ENCODE data around the gene MRPS17.

Gene MRPS17

GRCh38 chr7:55963584-55964168 lies 12.0 kb downstream of the MRPS17 start:
- no peak overlapping the region for H3K23ac ChIP-seq (ENCODE audit: low read length in 2 of 2)
- WGBS, result 93% methylated on average over 10 of the region's 15 CpGs
- H3K27ac ChIP-seq (ENCODE audit: low read length, poor library complexity, severe bottlenecking), result peak overlapping the region; percentile 77
- H2AFZ ChIP-seq (ENCODE audit: low read depth, low read length), result no peak overlapping the region
- no peak overlapping the region for H4K91ac ChIP-seq (ENCODE audit: low read length)
- peak overlapping the region; percentile 77 to 83 for H3K4me3 ChIP-seq (ENCODE audit: insufficient read depth in 1 of 2, low read depth in 1 of 2, low read length in 2 of 2)
- no peaks in the 10 kb centered on the region for H3K9me3 ChIP-seq (ENCODE audit: control insufficient read depth, low read length)
- H2BK12ac ChIP-seq (ENCODE audit: low read length in 2 of 2), result no peak overlapping the region
- H3K9ac ChIP-seq (ENCODE audit: low read length), result peak overlapping the region; percentile 88
- peaks cover 5% of the 10 kb centered on the region for H3K4me1 ChIP-seq (ENCODE audit: control insufficient read depth, insufficient read depth, low read depth, low read length)
- H2BK5ac ChIP-seq (ENCODE audit: low read depth, low read length, poor library complexity, severe bottlenecking), result no peak overlapping the region
- H2AK5ac ChIP-seq (ENCODE audit: low read length, severe bottlenecking), result no peak overlapping the region
- no peak overlapping the region for H3K18ac ChIP-seq (ENCODE audit: low read depth in 1 of 2, low read length in 2 of 2)
- peak overlapping the region; percentile 80 for H3K4me2 ChIP-seq (ENCODE audit: low read length, poor library complexity, severe bottlenecking)
- H3K4ac ChIP-seq (ENCODE audit: low read depth in 1 of 2, low read length in 2 of 2), result peak overlapping the region in 1 of 2 experiments; percentile 27
- peaks cover 6 to 10% of the 10 kb centered on the region in 2 experiments for H3K36me3 ChIP-seq (ENCODE audit: control insufficient read depth in 1 of 2, insufficient read depth in 2 of 2, low read depth in 1 of 2, low read length in 2 of 2)
- DNase-seq, result no peak
- H3K27me3 ChIP-seq (ENCODE audit: control insufficient read depth in 1 of 2, insufficient read depth in 1 of 2, low read length in 2 of 2), result no peaks in the 10 kb centered on the region
- H3K14ac ChIP-seq (ENCODE audit: low read length in 2 of 2), result no peak overlapping the region
- no peak overlapping the region for H2BK15ac ChIP-seq (ENCODE audit: low read depth, poor library complexity, severe bottlenecking)
- H3K79me1 ChIP-seq (replicated peaks; ENCODE audit: low read length, poor library complexity, severe bottlenecking), result peaks cover 4% of the 10 kb centered on the region
- H4K8ac ChIP-seq (ENCODE audit: low read length), result peak overlapping the region; percentile 45
- H2BK120ac ChIP-seq (ENCODE audit: low read depth, low read length), result no peak overlapping the region

GRCh38 chr7:55964261-55965099 lies 12.8 kb downstream of the MRPS17 start, which contains the start of gene NIPSNAP2:
Gene NIPSNAP2, plus strand, starts transcription at chr7:55964585. Its CDS starts 25 bp downstream, at chr7:55964610.
- Histone ChIP-seq H3K27ac (ENCODE audit: low read length, poor library complexity, severe bottlenecking) (peak within 1 kb of the TSS; percentile 77), H3K79me1 (replicated peaks; ENCODE audit: low read length, poor library complexity, severe bottlenecking) (peaks cover 7% of the 10 kb centered on the region), H2BK15ac (ENCODE audit: low read depth, poor library complexity, severe bottlenecking) (peak within 1 kb of the TSS; percentile 15), H3K18ac (ENCODE audit: low read depth in 1 of 2, low read length in 2 of 2) (peak within 1 kb of the TSS; percentile 58 to 85), H3K4me2 (ENCODE audit: low read length, poor library complexity, severe bottlenecking) (peak within 1 kb of the TSS; percentile 85), H2AFZ (ENCODE audit: low read depth, low read length) (peak within 1 kb of the TSS; percentile 91), H3K27me3 (ENCODE audit: control insufficient read depth in 1 of 2, insufficient read depth in 1 of 2, low read length in 2 of 2) (no peaks in the 10 kb centered on the region), H3K9me3 (ENCODE audit: control insufficient read depth, low read length) (no peaks in the 10 kb centered on the region), H3K14ac (ENCODE audit: low read length in 2 of 2) (peak within 1 kb of the TSS in 1 of 2 experiments; percentile 75), H3K4me1 (ENCODE audit: control insufficient read depth, insufficient read depth, low read depth, low read length) (peaks cover 5% of the 10 kb centered on the region), H3K4me3 (ENCODE audit: insufficient read depth in 1 of 2, low read depth in 1 of 2, low read length in 2 of 2) (peak within 1 kb of the TSS; percentile 77 to 85), H2AK5ac (ENCODE audit: low read length, severe bottlenecking) (no peak within 1 kb of the TSS), H3K4ac (ENCODE audit: low read depth in 1 of 2, low read length in 2 of 2) (peak within 1 kb of the TSS; percentile 68 to 91), H2BK12ac (ENCODE audit: low read length in 2 of 2) (no peak within 1 kb of the TSS), H3K23ac (ENCODE audit: low read length in 2 of 2) (peak within 1 kb of the TSS in 1 of 2 experiments; percentile 65), H3K36me3 (ENCODE audit: control insufficient read depth in 1 of 2, insufficient read depth in 2 of 2, low read depth in 1 of 2, low read length in 2 of 2) (peaks cover 6 to 16% of the 10 kb centered on the region in 2 experiments), H4K91ac (ENCODE audit: low read length) (peak within 1 kb of the TSS; percentile 91), H3K9ac (ENCODE audit: low read length) (peak within 1 kb of the TSS; percentile 92), H4K8ac (ENCODE audit: low read length) (peak within 1 kb of the TSS; percentile 83), H2BK120ac (ENCODE audit: low read depth, low read length) (peak within 1 kb of the TSS; percentile 99), H2BK5ac (ENCODE audit: low read depth, low read length, poor library complexity, severe bottlenecking) (peak within 1 kb of the TSS; percentile 50)
- WGBS, result under 1% methylated on average over 58 of the region's 105 CpGs
- DNase-seq, result peak; percentile 41

GRCh38 chr7:55965100-55965470 lies 13.4 kb downstream of the MRPS17 start:
- Histone ChIP-seq H3K27ac (ENCODE audit: low read length, poor library complexity, severe bottlenecking) (peak overlapping the region; percentile 76), H3K4me2 (ENCODE audit: low read length, poor library complexity, severe bottlenecking) (peak overlapping the region; percentile 85), H2BK5ac (ENCODE audit: low read depth, low read length, poor library complexity, severe bottlenecking) (no peak overlapping the region), H2AK5ac (ENCODE audit: low read length, severe bottlenecking) (no peak overlapping the region), H3K4me1 (ENCODE audit: control insufficient read depth, insufficient read depth, low read depth, low read length) (peaks cover 5% of the 10 kb centered on the region), H3K23ac (ENCODE audit: low read length in 2 of 2) (peak overlapping the region in 1 of 2 experiments; percentile 65), H2BK15ac (ENCODE audit: low read depth, poor library complexity, severe bottlenecking) (peak overlapping the region; percentile 15), H2AFZ (ENCODE audit: low read depth, low read length) (peak overlapping the region; percentile 91), H3K4me3 (ENCODE audit: insufficient read depth in 1 of 2, low read depth in 1 of 2, low read length in 2 of 2) (peak overlapping the region; percentile 77 to 85), H3K9me3 (ENCODE audit: control insufficient read depth, low read length) (no peaks in the 10 kb centered on the region), H3K27me3 (ENCODE audit: control insufficient read depth in 1 of 2, insufficient read depth in 1 of 2, low read length in 2 of 2) (no peaks in the 10 kb centered on the region), H2BK120ac (ENCODE audit: low read depth, low read length) (peak overlapping the region; percentile 99), H4K91ac (ENCODE audit: low read length) (peak overlapping the region; percentile 86), H3K18ac (ENCODE audit: low read depth in 1 of 2, low read length in 2 of 2) (peak overlapping the region; percentile 58 to 85), H3K14ac (ENCODE audit: low read length in 2 of 2) (peak overlapping the region in 1 of 2 experiments; percentile 75), H3K79me1 (replicated peaks; ENCODE audit: low read length, poor library complexity, severe bottlenecking) (peaks cover 9% of the 10 kb centered on the region), H3K4ac (ENCODE audit: low read depth in 1 of 2, low read length in 2 of 2) (peak overlapping the region; percentile 68 to 91), H3K9ac (ENCODE audit: low read length) (peak overlapping the region; percentile 92), H4K8ac (ENCODE audit: low read length) (peak overlapping the region; percentile 70), H3K36me3 (ENCODE audit: control insufficient read depth in 1 of 2, insufficient read depth in 2 of 2, low read depth in 1 of 2, low read length in 2 of 2) (peaks cover 6 to 20% of the 10 kb centered on the region in 2 experiments), H2BK12ac (ENCODE audit: low read length in 2 of 2) (no peak overlapping the region)
- WGBS, result under 1% methylated on average over 12 of the region's 14 CpGs
- peak; percentile 64 for DNase-seq

All from mesenchymal stem cell (in vitro differentiated cells and primary cell).